Vagina (tissue), 2 donors: ENCODE measurements around the gene ENOX2.

Experiments used
- POLR2A ChIP-seq, 2 donors: fragments of 450-650 bp; IDR thresholded peaks; one replicate each; pipeline ENCODE4 v1.6.1; 2017; ENCODE audit warnings: antibody characterized with exemption in 2 of 2, mild to moderate bottlenecking in 2 of 2, moderate library complexity in 2 of 2
- POLR2AphosphoS5 ChIP-seq, 2 donors: sonication (generic); formaldehyde crosslinking; IDR thresholded peaks; one replicate each; pipeline ENCODE4 v1.9.0; 2017; ENCODE audit warnings: antibody characterized with exemption in 2 of 2, mild to moderate bottlenecking in 2 of 2, low read depth in 1 of 2; ENCODE audit not compliant: insufficient read depth in 1 of 2
- TF ChIP-seq, protein P1 (sequence below), 3 experiments: fragments of 450-650 bp in 2 of 3; fragments of 200-600 bp in 1 of 3; sonication (generic) in 1 of 3; IDR thresholded peaks; one replicate each; pipeline ENCODE4 v1.5.1; 2017 to 2019; ENCODE audit warnings: antibody characterized with exemption in 3 of 3, mild to moderate bottlenecking in 2 of 3, moderate library complexity in 2 of 3

DNA sequence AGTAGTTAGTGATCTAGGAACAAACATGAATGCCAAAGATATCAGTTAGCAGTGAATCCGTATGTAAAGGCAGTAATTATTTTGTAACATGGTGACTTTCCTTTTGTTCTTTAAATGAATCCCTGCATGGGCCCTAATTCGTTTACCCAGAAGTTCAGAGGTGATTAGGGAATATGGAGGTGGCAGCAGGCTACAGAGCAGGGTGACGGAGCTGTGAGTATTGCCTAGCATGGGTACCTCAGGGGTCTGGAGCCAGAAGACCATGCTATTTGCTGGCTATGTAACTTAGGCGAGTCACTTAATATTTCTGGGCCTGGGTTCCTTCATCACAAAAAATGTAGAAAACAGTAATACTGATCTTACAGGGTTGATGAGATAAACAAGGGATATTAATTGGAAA lies 184.9 kb downstream of the ENOX2 start:
- TF ChIP-seq, protein P1, sequence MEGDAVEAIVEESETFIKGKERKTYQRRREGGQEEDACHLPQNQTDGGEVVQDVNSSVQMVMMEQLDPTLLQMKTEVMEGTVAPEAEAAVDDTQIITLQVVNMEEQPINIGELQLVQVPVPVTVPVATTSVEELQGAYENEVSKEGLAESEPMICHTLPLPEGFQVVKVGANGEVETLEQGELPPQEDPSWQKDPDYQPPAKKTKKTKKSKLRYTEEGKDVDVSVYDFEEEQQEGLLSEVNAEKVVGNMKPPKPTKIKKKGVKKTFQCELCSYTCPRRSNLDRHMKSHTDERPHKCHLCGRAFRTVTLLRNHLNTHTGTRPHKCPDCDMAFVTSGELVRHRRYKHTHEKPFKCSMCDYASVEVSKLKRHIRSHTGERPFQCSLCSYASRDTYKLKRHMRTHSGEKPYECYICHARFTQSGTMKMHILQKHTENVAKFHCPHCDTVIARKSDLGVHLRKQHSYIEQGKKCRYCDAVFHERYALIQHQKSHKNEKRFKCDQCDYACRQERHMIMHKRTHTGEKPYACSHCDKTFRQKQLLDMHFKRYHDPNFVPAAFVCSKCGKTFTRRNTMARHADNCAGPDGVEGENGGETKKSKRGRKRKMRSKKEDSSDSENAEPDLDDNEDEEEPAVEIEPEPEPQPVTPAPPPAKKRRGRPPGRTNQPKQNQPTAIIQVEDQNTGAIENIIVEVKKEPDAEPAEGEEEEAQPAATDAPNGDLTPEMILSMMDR (IDR thresholded peaks at IDR 0.05): no peak
- TF ChIP-seq POLR2A (IDR thresholded peaks at IDR 0.05) (no peak), POLR2AphosphoS5 (IDR thresholded peaks at IDR 0.05; ENCODE audit: insufficient read depth in 1 of 2, low read depth in 1 of 2) (no peak)
